Right lobe of liver (tissue), 6 donors: Measurements from ENCODE around the gene DDX52. TPM values are rescaled to one million over a fixed set of nuclear protein-coding genes. Genes with fewer than 3 reads are reported as not detected.
"Not testable (repeated sequence)": the region's sequence is repeated elsewhere in the genome, so short reads cannot be mapped to it uniquely, and the experiment has no call there.

Experiments used
- ATAC-seq, 4 donors: fragments of 200-7000 bp; cut with Tn5 transposase; one replicate each; pipeline ENCODE4 v1.9.1; 2020; ENCODE audit warnings: mild to moderate bottlenecking in 4 of 4, moderate library complexity in 4 of 4
- DNase-seq, 3 donors: peaks; one replicate each; pipeline ENCODE4 v3.0.0-alpha.2; 2020
- H3K27ac ChIP-seq, 3 donors: fragments of 200-600 bp; one replicate each; pipeline ENCODE4 v1.8.0; 2022
- H3K27me3 ChIP-seq, 2 donors: fragments of 200-600 bp; one replicate each; pipeline ENCODE4 v1.8.0; 2022
- H3K36me3 ChIP-seq, 4 donors: fragments of 200-600 bp; sonication (generic) in 1 of 4; one replicate each; pipeline versions ENCODE4 v1.5.1 to v1.8.0; 2017 to 2022; ENCODE audit warnings: control low read depth in 1 of 4
- H3K4me1 ChIP-seq, 4 donors: fragments of 200-600 bp; sonication (generic) in 1 of 4; one replicate each; pipeline versions ENCODE4 v1.5.1 to v1.8.0; 2017 to 2022; ENCODE audit warnings: control low read depth in 1 of 4
- H3K4me3 ChIP-seq, 3 donors: fragments of 200-600 bp; one replicate each; pipeline ENCODE4 v1.8.0; 2022
- H3K9me3 ChIP-seq, 4 donors: fragments of 200-600 bp; sonication (generic) in 1 of 4; one replicate each; pipeline versions ENCODE4 v1.5.1 to v1.8.0; 2017 to 2022; ENCODE audit warnings: control low read depth in 1 of 4
- CTCF ChIP-seq, 4 donors: fragments of 200-600 bp in 3 of 4; fragments of 450-650 bp in 1 of 4; IDR thresholded peaks; one replicate each; pipeline versions ENCODE4 v1.5.1 to v1.8.0; 2016 to 2022; ENCODE audit warnings: antibody characterized with exemption in 4 of 4, mild to moderate bottlenecking in 2 of 4
- POLR2A ChIP-seq: fragments of 450-650 bp; IDR thresholded peaks from one replicate; pipeline ENCODE4 v1.6.1; 2017; ENCODE audit warnings: antibody characterized with exemption, mild to moderate bottlenecking
- WGBS: methylation state at CpG from one replicate; pipeline ENCODE4 v1.1.6; 2018; ENCODE audit warnings: low coverage, low lambda C conversion rate; ENCODE audit not compliant: insufficient coverage; ENCODE audit errors: missing lambda C conversion rate; 5-methylcytosine and 5-hydroxymethylcytosine counted together
- intact Hi-C, 2 donors: fragments of 100-400 bp; cut with DNase I; formaldehyde crosslinking; loops; one replicate each; pipeline versions ENCODE4 v1.11.2 to v1.14.1; 2022
- total RNA-seq, 6 experiments: library from RNA; depleted of rRNA in 2 of 6; stranded (reverse); fragments of >200 nt in 2 of 6; fragmentation: NEBNext Ultra II Directional in 3 of 6; extraction: Animal tissue kit (Norgen Biotek cat#: 25700) in 3 of 6; gene quantifications; one replicate each; pipeline versions ENCODE4 v1.1.0 to v1.2.4, GENCODE V29; 2016 to 2023
- donor health status: DM: no; HTN: yes; CAD: no.
- donor health status: DM: no; HTN: no; CAD: no.
- donor health status: DM: no; HTN: no; CAD: no.
- donor health status: DM: no; HTN: yes; CAD: no.
- donor health status: DM: no; HTN: yes; CAD: no.

DDX52 gene
- total RNA-seq, 6 experiments from 2014 or later, result 11.8 to 14.4 (median 13.1) TPM

GRCh38 chr17:37682007-37682406, 38.8 kb upstream of the DDX52 start:
- intact Hi-C loops, result no loop called here
- Histone ChIP-seq H3K27me3 (no peaks in the 10 kb centered on the region), H3K4me3 (no peak overlapping the region), H3K27ac (no peak overlapping the region), H3K36me3 (no peaks in the 10 kb centered on the region), H3K4me1 (peaks cover 0 to 12% (median 3%) of the 10 kb centered on the region in 4 donors), H3K9me3 (no peaks in the 10 kb centered on the region)
- DNase-seq (no peak), ATAC-seq (no peak)
- TF ChIP-seq POLR2A, result no peak
- WGBS, result 93% methylated on average over 3 of the region's 3 CpGs

DNA sequence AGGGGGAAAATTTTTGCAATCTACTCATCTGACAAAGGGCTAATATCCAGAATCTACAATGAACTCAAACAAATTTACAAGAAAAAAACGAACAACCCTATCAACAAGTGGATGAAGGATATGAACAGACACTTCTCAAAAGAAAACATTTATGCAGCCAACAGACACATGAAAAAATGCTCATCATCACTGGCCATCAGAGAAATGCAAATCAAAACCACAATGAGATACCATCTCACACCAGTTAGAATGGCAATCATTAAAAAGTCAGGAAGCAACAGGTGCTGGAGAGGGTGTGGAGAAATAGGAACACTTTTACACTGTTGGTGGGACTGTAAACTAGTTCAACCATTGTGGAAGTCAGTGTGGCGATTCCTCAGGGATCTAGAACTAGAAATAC, 36.7 kb upstream of the DDX52 start:
- H3K27ac ChIP-seq, H3K27me3 ChIP-seq, H3K4me3 ChIP-seq, H3K9me3 ChIP-seq, DNase-seq, intact Hi-C loops, H3K36me3 ChIP-seq, ATAC-seq: not testable (repeated sequence)
- WGBS, result 93% methylated on average over 2 of the region's 2 CpGs
- H3K4me1 ChIP-seq, result peaks cover 0 to 30% (median 10%) of the 10 kb centered on the region in 4 donors

DNA sequence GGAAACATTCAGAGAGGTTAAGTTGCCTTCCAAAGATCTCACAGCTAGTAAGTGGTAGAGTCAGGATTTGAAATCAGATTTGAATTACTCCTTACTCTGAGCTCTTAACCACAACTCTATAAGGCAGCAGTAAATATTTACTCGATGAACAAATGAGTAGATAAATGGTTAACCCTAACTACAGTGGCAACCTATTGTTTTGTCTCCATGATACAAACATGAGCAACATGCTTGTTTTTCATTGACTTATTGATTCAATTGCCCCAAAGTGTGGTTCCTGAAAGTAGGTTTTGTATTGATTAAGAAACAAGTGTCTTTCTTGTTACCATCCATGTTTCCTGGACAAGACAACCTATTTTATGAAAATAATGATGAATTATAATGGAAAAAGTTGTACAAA, 34.8 kb upstream of the DDX52 start:
- intact Hi-C loops, result no loop called here
- Histone ChIP-seq H3K27ac (no peak overlapping the region), H3K9me3 (no peaks in the 10 kb centered on the region), H3K4me1 (peaks cover 0 to 23% (median 8%) of the 10 kb centered on the region in 4 donors), H3K36me3 (no peaks in the 10 kb centered on the region), H3K27me3 (no peaks in the 10 kb centered on the region), H3K4me3 (no peak overlapping the region)
- ATAC-seq (no peak), DNase-seq (no peak)
- WGBS, result 89% methylated on average over 1 of the region's 1 CpG
- TF ChIP-seq CTCF (IDR thresholded peaks at IDR 0.05) (no peak), POLR2A (no peak)

GRCh38 chr17:37677021-37677420, 33.8 kb upstream of the DDX52 start:
- Histone ChIP-seq H3K36me3 (no peaks in the 10 kb centered on the region), H3K4me1 (peaks cover 0 to 23% (median 8%) of the 10 kb centered on the region in 4 donors), H3K9me3 (no peaks in the 10 kb centered on the region), H3K27me3 (no peaks in the 10 kb centered on the region), H3K27ac (peak overlapping the region; percentile 56 to 93 (median 82)), H3K4me3 (no peak overlapping the region)
- DNase-seq (no peak), ATAC-seq (no peak)
- WGBS, result 89% methylated on average over 1 of the region's 1 CpG
- TF ChIP-seq CTCF (IDR thresholded peaks at IDR 0.05) (no peak), POLR2A (no peak)
- intact Hi-C loops, result no loop called here

DNA sequence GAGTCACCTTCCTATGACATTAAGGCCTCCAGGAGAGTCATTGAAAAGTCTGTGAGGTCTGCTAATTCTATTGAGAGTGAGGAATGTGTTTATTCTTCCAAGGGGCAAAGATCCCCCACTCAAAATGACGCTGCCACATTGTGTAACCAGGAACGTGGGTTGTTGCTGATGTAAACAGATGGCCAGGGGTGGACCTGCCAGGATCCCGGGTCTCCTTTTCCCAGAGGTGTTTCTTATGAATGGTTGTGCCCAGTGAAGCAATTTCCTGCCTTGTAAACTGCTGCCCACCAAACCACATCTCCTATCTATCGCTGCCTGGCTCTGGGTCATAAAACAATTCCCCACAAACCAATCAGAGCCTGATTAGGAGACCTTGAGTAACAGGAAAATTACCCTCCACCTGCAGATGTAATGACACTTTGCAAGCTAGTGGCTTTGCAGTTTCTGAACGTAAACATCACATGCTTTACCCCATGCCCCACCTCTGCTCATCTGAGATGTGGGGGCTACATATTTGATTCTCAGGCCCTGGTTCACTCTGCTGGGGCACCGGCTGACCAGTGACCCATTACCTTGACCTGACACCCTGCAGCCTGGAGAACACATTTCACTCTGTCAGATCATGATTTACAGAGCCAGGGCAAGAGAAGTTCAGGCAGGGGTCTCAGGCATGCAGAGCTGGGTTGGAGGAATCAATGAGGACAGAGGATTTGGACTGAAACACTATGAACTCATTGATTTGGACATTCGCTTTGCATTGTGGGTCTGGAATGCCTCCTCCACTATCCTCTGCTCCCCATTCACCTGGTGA, 33.1 kb upstream of the DDX52 start:
- Histone ChIP-seq H3K4me1 (peaks cover 0 to 23% (median 8%) of the 10 kb centered on the region in 4 donors), H3K4me3 (no peak overlapping the region), H3K36me3 (no peaks in the 10 kb centered on the region), H3K27me3 (no peaks in the 10 kb centered on the region), H3K9me3 (no peaks in the 10 kb centered on the region), H3K27ac (peak overlapping the region; percentile 56 to 93 (median 82))
- TF ChIP-seq POLR2A (peak; percentile 26), CTCF (IDR thresholded peaks at IDR 0.05) (no peak)
- peak; percentile 72 to 76 (median 75) for ATAC-seq
- intact Hi-C loops, result no loop called here
- DNase-seq, result peak; percentile 63 to 76 (median 71)
- 13% methylated on average over 6 of the region's 7 CpGs for WGBS
